GM12874 (cell line): ENCODE measurements around the gene ZNF644.

Experiments
- TF ChIP-seq, protein P1 (sequence below): IDR thresholded peaks from 2 replicates; pipeline ENCODE4 v1.5.1; 2011; ENCODE audit warnings: low read depth, mild to moderate bottlenecking, control low read depth, low read length, moderate library complexity; ENCODE audit not compliant: insufficient read depth

The ZNF644 gene

DNA sequence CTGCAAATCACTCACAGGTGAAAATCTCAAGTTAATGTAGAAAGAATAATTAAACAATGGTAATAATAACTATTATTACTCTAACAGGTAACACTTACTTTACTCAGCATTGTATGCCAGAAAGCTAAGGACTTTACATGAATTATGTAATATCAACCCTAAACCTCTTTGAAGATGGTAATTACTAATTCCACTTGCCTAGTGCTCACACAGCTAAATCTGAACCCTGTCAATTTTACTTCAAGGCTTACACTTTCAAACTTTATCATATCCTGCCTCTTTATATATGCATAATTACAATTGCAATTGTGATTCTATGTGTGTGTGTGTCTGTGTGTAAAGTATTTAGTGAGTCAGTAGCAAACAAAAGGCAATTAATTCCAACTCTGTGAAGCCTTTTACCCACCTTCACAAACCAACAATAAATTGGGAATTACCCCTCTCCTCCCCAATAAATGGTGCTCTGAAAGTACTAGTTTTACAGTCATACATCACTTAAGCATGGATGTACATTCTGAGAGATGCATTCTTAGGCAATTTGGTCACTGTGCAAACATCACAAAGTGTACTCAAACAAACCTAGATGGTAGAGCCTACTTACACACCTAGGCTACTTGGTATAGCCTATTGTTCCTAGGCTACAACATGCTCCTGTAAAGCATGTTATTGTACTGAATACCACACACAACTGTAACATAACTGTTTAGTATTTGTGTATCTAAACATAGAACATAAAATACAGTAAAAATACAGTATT lies 5.9 kb downstream of the ZNF644 start:
- TF ChIP-seq, protein P1, sequence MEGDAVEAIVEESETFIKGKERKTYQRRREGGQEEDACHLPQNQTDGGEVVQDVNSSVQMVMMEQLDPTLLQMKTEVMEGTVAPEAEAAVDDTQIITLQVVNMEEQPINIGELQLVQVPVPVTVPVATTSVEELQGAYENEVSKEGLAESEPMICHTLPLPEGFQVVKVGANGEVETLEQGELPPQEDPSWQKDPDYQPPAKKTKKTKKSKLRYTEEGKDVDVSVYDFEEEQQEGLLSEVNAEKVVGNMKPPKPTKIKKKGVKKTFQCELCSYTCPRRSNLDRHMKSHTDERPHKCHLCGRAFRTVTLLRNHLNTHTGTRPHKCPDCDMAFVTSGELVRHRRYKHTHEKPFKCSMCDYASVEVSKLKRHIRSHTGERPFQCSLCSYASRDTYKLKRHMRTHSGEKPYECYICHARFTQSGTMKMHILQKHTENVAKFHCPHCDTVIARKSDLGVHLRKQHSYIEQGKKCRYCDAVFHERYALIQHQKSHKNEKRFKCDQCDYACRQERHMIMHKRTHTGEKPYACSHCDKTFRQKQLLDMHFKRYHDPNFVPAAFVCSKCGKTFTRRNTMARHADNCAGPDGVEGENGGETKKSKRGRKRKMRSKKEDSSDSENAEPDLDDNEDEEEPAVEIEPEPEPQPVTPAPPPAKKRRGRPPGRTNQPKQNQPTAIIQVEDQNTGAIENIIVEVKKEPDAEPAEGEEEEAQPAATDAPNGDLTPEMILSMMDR: no peak

DNA sequence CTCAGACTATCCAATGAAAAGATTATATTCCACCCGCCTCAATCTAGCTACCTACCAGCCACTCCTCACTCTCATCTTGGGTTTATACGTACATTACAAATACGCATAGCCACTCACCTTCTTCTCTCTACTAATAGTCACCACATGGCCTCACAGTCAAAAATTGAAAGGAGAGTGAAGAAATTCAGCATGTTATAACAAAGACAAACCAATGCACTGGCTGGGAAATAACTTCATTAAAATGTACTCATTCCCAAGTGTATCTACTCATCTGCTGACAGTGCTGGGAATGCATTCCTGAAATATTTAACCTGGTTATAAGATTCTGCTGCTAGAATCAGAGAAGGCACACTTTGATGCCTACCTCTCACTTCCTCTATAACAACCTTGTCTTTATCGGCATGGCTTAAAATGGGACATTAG lies 6.5 kb downstream of the ZNF644 start:
- TF ChIP-seq, protein P1: no peak

DNA sequence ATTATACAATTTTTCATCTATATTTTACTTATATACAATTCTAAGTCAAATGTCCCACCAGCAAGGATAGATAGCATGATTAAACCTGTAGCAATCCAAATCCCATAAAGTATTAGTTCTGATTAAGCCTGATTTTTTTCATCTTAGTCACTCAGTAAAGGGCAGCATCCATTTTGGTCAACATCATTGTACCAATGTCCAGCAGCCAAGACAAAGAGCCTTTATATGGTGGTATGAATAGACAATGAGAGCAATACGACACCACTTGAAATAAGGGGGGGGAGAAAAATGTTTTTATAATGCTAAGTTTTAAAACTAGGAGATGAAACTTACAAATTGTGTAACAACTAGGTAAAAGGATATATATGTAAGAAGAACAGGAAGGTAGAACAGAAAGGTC lies 7.4 kb downstream of the ZNF644 start:
- TF ChIP-seq, protein P1: no peak

DNA sequence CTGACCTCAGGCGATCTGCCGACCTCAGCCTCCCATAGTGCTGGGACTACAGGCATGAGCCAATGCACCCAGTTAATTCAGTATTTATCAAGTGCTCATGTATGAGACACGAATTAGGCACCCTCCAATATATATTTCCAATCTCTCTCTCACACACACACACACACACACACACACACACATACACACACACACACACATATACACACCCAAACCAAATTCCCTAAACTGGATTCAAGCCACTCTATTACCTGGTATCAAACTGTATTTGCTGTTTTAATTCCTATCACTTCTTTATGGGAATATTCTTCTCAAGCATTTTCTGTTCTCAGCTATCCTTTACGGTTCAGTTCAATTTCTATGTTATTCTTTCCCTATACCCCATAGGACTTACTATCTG lies 8.5 kb downstream of the ZNF644 start:
- TF ChIP-seq, protein P1: no peak

DNA sequence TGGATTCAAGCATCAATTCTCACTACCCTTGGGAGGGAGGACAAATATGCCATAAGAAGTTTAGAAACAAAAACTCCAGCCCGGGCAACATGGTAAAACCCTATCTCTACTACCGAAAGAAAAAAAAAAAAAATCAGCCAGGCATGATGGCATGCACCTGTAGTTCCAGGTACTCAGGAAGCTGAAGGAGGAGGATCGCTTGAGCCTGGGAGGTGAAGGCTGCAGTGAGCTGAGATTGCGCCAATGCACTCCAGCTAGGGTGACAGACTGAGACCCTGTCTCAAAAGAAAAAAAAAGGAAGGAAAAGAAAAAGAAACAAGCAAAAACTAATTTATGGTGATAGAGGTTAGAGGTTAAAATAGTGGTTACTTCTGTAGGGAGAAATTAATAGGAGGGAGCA lies 9.6 kb downstream of the ZNF644 start:
- TF ChIP-seq, protein P1: no peak

DNA sequence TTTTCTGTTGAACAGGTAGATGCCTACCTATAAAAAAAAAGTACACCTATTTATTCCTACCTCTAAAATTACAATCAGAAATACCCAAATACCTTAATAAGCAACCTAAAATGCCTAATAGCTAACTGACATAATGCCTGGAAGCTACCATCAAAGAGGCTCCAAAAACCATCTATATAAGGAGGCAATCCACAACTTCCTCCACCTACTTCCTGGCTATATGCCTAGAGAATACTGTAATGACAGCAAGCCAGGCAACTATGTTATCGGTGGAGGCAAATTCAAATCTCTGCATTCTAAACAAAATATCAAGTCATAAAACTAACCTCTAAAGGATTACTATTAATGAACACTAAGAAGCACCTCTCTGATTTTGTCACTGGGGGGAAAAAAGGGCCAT lies 10.1 kb downstream of the ZNF644 start:
- TF ChIP-seq, protein P1: no peak

DNA sequence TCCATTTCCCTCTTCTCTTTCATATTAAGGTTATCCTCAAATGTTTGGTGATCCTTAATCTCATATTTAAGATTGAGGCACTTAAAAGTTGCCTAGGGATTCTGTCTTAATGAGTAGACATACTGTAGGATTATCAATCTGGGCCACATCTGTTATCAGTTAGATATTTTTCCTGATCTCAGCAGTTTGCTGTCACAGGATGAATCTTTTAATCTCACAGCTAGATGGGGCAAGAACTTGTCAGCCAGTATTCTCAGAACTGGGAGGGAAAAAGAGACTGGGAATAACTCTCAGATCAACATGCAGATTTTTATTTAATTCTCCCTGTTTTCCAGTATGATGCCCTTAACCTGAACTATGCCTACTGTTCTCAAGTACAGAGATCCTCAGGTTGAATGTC lies 14.0 kb downstream of the ZNF644 start:
- TF ChIP-seq, protein P1: no peak
